Activated CD4-positive, alpha-beta T cell treated with anti-CD3 and anti-CD28 coated beads, Interleukin-2, amount 50 U/mL, for 4 hours (primary cell): ENCODE measurements around the gene TSPAN15.

Experiments used
- DNase-seq, 2 experiments: peaks; one replicate each; pipeline ENCODE4 v3.0.0-alpha.2; 2020

Gene TSPAN15

DNA sequence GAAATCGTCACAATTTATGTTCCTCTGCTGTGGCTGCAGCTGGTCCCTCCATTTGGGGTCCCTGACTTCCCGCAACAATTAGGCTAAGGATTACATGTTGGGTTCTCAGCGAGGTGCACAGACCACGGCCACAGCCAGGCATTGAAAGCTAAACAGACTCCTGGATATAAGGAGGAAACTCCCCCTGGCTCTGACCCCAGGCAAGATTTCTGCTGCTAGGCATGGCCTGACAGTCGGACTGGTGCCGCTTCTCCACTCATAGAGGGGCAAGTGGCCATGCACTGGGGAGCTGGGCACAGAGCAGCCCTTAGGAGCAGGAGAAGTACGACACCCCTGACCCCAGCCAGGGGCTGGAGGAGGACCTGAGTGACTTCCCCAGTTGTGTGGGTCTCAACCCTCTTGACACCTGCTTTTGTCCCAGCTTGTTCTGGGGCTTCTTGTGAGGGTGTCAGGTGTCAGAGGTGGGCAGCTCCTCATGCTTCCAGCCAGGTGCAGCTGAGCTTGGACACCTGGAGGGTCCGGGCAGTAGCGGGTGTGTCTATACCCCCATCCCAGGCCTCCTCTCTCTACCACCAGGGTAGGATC is 38.3 kb downstream of the TSPAN15 start:
- no peak for DNase-seq

DNA sequence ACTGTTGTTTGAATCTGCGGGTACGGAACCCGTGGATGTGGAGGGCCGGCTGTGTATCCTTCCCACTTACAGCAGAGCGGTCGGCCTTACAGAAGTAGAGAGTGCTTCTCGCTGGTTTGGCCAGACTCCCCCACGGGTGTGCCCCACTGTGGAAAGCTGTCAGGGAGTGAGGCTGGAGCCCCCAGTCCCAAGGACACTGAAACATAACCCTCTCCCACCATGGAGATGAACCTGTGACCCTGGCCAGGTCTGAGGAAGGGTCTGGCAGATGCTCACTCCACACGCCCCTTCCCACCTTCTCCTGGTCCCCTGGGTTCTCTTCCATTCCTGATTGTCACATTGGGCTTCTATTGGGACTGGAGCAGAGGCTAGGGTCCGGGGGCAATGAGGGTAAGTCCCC is 39.6 kb downstream of the TSPAN15 start:
- no peak for DNase-seq

DNA sequence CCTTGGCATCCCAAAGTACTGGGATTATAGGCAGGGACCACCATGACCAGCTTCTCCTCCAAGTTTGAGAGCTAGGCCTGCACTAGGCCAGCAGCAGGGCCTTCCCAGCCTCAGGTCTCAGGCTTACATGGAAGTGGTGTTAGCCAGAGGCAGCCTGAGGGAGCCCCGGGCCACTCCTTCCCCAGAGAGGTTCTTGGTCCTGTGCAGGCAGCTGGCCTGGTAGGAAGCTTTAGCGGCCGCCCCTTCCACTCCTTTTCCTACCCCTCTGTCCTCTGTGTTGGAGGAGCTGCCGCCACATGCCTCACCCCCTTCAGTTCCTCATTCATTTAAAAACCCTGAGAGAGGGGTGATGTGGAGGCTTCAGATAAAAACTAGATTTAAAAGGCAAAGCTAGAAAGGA is 40.3 kb downstream of the TSPAN15 start:
- no peak for DNase-seq

DNA sequence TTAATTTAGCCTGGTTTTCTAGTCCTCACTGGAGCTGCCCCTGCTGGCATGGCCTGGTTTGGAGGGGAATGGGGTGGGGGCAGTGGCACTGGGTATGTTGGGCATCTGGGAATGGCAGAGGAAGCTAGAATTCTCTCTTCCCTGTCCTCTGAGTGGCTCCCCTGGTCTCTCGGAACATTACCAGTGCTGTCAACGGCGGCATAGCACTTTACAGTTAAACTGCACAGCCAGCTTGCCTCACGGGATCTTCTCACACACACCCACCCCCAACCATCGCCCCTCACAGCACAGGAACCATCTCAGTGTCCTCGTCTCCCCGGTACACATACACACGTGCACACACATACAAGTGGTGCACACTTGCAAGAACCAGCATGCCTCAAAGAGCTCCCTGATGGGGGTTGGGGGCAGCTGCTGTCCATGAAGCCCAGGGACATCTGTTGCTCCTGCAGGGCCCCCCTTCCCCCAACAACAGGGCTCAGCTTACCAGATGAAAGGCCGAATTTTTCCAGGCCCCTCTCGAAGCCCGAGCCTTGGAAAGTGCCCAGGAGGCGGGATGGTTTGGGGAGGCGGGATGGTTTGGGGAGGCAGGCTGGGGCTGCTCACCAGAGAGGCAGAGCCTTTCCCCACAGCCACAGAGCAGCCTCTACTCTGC is 41.0 kb downstream of the TSPAN15 start:
- no peak for DNase-seq

DNA sequence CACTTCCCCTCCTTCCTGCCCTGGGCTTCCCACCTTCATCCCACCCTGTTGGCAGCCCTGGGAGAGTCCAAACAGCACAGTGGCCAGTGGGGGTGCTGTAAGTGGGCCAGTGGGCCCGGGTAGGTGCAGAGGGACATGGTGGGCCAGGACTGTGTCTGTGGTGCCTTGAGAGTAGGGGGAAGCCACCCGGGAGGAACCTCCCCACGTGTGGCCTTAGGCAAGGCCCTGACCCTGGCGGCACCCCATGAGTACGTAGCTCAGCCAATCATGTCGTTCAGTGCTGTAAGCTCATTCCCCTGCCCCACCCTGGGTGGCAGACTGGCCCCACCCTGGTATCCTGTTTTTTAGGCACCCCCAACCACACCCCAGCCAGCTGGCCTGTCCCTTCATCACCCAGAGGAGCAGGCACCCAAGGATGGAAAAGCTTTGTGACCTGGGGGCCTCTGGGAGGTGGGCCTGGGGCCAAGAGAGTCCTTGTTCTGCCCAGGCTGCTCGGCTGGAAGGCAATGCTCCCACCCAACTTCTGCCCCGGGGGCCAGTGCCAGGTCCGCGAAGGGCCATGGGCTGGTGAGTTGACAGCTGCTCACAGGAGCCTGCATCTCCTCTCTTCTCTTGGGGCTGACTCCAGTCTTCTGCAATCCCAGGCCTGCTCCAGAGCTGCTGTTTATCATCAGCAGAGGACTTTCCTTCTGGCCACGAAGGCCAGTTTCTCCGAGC is 41.6 kb downstream of the TSPAN15 start:
- DNase-seq: no peak

DNA sequence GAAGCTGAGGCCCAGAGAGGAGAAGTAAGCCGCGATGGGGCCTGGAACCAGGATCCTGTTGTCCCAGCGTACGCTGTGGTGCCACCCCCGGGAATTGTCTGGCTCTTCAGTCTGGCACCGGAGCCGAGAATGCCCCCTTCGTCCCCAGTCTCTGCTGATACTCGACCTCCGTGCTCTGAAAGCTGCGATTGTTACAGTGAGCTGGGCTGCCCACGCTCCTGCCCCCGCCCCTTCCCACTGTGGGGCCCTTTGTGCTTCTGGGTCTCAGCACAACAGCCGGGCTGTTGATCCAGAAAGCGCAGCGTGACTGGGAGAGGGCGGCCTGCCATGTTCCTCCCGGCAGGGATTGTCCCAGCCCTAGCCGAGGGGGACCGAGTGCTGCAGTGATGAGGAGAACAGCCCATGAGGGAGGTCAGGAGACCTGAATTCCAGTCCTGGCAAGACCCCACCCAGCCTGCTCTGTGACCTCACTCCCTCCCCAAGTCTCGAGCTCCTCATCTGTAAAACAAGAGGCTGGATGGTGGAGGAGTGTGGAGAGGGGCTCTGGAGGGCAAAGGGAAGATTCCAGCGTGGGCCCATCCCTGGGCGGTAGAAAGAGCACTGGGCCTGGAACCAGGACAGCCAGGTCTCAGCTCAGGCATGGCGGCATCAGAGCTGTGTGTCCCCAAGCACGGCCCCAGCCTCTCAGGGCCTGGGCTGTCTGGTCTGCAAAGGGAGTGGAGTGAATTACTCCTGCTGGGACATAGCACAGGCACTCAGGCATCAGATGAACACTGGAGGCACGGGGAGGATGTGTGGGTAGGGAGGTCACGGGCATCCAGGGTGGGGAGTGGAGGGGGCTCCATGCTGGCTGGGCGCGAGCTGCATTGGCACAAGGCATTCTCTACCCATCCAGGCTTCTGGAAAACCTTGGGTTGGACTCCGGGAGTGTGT is 43.6 kb downstream of the TSPAN15 start:
- DNase-seq: no peak

DNA sequence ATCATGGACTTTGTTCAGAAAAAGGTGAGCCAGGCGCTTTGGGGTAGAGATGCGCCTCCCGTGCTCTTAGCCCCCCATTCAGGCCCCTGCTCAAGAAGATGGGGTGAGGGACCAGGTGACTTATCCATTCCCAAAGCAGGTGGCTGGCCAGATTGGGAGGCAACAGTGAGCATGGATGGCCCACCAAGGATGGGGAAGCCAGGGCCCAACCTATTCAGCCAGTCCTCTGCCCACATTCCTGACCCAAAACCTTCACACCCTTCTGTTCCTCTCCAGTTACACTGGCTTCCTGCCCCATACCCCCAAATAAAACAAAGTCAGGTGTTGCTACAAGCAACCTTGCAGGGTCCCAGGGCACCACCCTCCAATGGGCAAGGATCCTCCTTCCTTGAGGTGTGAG is 44.4 kb downstream of the TSPAN15 start:
- DNase-seq: no peak

DNA sequence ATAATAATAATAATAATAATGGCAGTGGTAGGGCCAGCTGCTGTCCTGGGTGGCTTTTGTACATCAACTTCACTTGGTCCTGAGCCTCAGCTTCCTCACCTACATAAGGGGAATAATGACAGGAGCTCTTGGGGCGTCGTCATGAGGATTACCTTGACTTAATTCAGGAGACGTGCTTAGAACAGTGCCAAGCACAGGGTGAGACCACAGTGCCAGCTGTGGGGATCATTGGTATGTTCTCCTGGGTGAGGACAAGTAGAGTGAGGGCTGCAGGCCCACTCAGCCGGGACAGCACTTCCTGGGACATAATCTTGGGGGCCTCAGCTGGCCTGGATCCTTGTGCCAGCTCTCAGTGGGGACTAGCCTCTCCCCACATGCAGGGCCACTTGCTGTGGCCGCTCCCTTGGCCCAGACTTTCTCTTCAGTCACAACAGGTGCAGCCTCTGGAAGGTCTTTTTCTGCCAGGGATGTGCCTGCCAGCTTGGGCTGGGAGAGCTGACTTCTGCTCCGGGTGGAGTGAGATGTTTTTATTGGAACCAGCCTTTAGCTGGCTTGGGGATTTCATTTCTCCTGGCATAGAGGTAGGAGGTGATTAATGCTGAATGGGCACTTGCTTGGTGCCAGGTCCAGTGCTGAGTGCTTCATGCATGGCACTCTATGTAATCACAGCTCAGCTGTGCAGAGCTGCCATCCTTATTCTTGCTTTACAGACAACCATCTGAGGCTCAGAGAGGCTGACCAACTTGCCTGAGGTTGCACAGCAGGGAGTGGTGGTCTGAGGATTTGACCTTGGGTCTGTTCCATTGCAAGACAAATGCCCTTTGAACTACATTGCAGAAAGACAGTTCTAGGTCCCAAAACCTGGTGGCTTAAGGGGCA is 45.3 kb downstream of the TSPAN15 start:
- no peak for DNase-seq

DNA sequence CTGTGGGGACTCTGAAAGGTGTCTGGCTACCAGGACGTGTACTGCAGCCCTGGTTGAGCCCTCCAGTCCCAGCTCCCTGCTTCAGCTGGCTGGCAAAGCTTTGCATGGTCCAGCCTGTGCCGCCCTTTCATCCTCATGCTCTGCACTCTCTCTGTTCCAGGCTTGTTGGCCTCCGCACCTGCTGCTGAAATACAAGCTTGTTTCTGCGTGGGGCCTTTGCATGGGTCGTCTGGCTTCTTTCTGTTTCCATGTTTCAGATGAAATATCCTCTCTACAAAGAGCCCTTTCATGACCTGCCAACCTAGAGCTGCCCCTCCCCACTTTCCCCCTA is 45.9 kb downstream of the TSPAN15 start:
- DNase-seq: no peak

DNA sequence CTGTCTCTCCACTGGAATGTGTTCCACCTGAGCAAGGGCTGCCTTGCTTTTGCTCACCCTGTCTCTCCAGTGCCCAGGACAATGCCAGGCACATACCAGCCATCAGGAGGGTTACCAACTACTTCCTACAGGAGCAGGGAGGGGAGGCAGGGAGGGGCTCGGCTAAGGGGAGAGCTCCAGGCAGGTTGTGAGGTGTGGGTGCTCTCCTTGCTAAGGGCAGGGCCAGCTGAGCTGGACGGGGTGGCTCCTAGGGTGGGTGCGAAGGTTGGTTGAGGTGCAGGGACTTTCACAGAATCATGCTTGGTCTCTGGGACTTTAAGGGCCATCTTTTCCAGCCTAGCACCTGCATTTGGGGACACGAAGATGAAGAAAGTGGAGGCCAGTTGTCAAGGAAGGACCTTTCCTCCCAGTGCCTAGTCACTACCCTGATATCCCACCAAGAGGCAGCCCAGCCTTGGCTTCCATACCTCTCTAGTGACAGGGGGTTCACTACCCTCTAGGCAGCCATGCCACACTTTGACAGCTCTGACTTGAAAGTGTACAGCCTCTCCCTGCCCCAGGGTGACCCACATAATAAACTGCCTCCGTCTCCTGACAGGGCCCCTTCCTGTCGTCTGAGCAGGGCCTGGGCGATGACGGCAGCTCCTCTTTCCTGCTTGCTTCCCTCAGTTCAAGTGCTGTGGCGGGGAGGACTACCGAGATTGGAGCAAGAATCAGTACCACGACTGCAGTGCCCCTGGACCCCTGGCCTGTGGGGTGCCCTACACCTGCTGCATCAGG is 46.5 kb downstream of the TSPAN15 start:
- no peak for DNase-seq

DNA sequence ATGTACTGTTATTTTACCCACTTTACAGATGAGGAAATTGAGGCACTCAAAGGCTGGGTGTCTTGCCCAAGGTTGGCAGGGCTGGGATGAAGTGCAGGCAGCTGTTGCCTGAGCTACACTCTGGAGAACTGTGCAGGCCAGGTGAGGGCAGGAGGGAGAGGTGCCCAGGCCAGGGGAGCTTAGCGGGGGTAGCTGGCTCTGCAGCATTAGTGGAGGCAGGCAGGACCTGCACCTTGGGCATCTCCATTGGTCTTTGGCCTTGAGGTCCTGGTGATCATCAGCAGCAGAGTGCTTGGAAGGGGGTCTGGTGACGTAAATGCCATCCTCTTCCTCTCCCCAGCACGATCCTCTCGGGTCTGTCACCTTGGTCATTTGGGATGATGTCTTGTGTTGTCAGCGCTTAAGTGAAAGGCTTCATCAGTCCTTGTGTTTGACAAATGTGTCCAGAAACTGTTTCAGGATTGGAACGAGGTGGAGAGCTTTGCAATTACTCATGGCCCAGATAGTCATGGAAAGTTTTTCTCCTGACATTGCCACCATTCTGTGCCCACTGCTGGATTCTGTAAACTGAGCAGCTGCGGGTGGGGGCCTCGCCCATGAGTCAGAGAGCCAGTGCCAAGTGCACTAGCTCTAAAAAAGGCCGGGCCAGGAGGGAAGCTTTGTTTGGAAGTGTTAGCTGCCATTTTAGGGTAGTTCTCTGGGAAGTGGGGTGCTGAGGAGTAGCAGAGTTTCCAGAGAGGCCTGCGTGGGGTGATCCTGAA is 47.6 kb downstream of the TSPAN15 start:
- no peak for DNase-seq

DNA sequence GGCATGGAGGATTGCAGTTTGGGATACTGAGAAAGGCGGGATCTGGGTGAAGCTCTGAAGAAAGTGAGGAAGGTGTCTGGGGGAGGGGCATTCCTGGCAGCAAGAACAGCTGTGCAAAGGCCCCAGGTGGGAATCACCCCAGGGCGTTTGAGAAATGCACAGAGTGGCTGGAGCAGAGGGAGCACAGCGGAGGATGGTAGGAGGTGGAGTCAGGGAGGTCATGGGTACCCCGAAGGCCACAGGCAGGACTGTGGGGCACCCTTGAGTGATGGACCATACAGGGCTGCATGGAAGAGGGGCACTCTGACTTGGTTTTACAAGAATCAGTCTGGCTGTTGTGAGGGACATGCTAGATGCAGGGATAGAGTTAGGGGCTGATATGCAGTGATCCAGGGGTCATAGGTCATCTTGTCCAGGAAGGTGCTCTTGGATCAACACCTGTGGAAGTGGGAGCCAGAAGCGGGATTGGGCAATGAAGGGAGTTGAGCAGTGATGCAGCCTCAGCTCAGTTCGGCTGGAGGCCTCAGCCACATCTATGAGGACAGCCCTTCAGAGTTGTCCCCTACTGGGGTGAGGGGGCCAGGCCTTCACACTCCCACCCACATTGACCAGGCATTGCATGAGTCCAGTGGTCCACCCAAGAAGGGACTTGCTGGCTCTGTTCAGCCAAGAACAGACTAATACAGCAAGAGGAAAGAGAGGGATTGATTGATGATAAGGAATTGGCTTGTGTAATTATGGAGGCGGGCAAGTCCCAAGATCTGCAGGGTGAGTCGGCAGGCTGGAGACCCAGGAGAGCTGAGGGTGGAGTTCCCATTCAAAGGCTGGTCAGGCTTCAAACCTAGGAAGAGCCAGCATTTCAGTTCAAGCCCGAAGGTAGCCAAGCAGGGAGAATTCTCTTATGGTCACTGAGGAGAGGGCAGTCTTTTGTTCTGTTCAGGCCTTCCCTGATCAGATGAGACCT is 48.7 kb downstream of the TSPAN15 start:
- DNase-seq: no peak

DNA sequence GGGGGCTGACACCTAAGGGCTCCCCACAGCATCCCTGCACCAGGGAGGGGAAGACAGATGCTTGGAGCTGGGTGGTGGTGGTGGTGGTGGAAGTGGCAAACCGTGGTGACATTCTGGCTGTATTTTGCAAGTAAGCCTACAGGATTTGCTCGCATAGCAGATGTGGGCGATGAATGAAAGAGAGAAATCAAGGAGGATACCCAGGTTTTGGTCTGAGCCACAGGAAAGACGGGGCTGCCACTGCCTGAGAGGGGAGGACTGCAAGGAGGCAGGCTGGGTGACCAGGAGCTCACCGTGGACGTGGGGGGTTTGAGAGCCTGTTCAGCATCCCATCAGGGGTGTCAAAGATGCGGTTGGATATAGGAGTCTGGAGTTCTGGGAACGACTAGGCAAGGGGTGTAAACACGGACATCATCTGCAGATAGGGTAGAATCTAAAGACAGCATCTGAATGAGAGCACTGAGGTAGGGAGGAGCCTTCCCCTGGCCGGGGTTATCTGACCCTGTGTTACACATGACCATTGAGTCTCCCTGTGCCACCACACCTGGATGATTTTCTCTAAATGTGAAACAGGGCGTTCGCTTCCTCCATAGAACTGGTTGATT is 49.7 kb downstream of the TSPAN15 start:
- DNase-seq: no peak

DNA sequence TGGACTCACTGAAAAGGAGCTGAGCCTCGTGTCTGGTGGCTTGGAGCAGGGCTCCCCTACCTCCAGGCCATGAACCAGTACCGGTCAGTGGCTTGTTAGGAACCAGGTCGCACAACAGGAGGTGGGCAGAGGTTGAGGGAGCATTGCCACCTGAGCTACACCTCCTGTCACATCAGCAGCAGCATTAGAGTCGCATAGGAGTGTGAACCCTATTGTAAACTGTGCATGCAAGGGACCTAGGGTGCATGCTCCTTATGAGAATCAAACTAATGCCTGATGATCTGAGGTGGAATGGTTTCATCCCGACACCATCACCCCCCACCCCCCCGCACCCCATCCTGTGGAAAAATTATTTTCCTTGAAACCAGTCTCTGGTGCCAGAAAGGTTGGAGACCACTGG is 50.4 kb downstream of the TSPAN15 start:
- DNase-seq: no peak

DNA sequence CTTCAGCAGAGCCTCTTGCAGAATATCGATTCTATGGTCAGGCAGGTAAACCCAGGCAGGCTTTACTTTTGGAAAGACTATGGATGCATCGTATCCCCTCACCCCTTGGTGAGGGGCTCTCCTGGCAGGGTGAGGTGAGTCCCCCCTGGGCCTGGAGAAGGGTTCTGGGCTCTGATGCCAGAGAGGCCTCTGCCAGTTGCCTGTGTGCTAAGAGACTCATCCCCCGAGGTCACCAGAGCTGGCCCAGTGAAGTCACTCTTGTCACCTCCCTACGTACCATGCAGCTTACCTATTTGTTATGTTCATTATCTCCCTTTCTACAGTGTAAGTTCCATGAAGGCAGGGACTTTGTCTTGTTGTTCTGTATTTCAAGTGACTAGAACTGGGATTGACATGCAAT is 51.3 kb downstream of the TSPAN15 start:
- DNase-seq: no peak

DNA sequence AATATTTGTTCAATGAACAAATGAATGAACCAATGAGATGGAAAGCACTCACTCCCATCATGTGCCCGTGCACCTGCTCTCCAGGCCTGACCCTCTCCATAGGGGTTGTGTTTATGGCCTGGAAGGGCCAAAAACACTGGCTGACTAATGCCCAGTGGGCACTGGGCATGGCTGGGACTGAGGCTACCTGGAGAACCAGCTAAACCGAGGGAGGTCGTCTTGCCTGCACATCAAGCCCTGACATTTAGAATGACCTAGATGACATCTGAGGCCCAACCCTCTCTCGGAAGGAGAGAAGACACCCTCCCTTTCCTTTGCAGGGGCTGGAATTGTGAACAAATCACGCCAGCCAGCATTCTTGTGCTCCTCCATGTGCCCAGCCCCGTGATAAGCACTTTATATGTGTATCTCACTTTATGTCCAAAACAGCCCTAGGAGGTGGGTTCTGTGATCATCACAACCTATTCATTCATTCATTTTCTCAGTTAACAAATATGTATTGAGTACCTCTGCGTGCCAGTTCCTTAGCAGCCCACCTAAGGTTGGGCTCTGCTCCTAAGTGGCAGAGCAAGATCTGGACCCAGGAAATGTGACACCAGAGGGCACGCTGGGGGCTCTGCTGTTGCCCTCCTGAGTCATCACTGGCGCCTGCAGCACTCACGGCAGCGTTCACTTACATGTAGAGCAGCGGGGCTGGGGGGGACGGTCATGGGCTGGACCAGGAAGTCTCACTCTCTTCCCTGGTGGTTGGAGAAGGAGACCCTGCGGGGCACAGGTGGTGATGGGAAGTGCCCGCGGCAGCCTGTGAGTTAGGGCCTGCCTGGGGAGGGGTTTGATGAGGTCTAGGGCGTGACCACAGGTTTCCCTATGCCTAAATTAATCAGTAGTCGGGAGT is 52.0 kb downstream of the TSPAN15 start:
- DNase-seq: no peak

DNA sequence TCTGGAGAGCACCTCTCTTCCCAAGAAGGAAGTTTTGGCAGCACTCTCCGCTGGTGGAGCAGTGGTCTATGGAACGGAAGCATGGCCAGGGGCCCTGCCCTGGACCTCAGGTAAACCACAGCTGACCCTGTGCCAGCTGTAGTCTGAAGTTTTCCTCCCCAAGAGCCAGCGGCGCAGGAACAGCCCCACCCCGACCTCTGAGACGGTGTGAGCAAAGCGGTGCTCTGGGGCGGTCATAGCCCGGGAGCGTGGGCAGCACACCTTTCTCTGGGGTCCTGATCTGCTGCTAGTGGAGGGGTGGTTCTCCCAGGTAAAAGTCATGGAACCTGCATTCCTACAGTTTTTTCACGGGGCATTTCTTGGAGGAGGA is 52.6 kb downstream of the TSPAN15 start:
- DNase-seq: no peak

DNA sequence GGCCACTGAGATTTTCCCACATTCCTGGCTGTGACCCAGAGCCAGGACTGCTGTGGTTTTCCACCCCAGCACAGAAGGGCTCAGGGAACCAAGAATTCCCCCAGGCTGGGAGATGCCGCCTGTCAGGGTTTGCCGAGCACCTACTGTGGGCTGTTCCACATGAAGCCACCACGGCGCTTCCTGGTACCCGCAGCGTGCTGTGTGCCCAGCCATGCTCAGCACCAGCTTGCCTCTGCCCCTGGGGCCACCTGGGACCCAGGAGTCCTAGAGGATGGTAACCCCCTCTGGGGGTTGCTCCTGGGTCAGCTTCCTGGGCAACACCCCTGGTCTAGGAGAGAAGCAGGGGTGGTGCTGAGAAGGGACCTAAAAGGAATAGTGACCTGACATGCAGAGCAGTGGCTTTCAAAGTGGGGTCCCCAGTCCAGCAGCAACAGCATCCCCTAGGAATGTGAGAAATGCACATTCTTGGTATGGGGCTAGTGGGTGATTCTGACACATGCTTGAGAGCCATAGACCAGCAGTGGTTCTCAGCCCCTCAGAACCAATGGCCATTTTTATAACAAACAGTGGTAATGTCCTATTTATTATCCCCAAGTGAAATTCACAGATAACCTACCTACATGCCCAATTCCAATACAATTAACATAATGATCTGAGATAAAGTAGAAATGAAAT is 53.4 kb downstream of the TSPAN15 start:
- DNase-seq: no peak
